ENCODE results near the gene KLRC4. TPM values are rescaled to one million over a fixed set of nuclear protein-coding genes. Genes with fewer than 3 reads are reported as not detected.

KLRC4 gene
- polyA plus RNA-seq, 3 donors = not detected

- TF ChIP-seq CTCF (IDR thresholded peaks at IDR 0.05) = no peak
- Histone ChIP-seq H4K20me1 (ENCODE audit: insufficient read depth, low read length) (no peaks in the 10 kb centered on the region), H3K4me3 (replicated peaks in 1 of 3; ENCODE audit: low read depth in 2 of 3, low read length in 3 of 3) (no peak overlapping the region), H3K27ac (ENCODE audit: low read depth in 1 of 2, low read length in 2 of 2) (no peak overlapping the region), H2AFZ (ENCODE audit: insufficient read depth, low read depth, low read length, poor library complexity, severe bottlenecking) (no peak overlapping the region), H3K9ac (ENCODE audit: insufficient read depth, low read length, poor library complexity, severe bottlenecking) (no peak overlapping the region), H3K79me2 (ENCODE audit: insufficient read depth, low read length) (no peaks in the 10 kb centered on the region), H3K4me2 (replicated peaks; ENCODE audit: extremely low read depth, low read length, poor library complexity, severe bottlenecking) (no peak overlapping the region), H3K4me1 (ENCODE audit: control insufficient read depth in 1 of 2, insufficient read depth in 2 of 2, low read length in 2 of 2) (peaks cover 11 to 14% of the 10 kb centered on the region in 2 donors), H3K9me3 (replicated peaks in 1 of 2; ENCODE audit: control insufficient read depth in 1 of 2, insufficient read depth in 1 of 2, low read length in 2 of 2) (no peaks in the 10 kb centered on the region), H3K27me3 (ENCODE audit: control insufficient read depth in 2 of 2, insufficient read depth in 2 of 2, low read length in 2 of 2) (peaks cover 0 to 16% of the 10 kb centered on the region in 2 donors), H3K36me3 (replicated peaks in 1 of 2; ENCODE audit: control insufficient read depth in 1 of 2, insufficient read depth in 2 of 2, low read length in 2 of 2) (no peaks in the 10 kb centered on the region)
- WGBS (ENCODE audit: insufficient coverage) = no CpG with 5 or more reads among the region's 3 CpGs
- Mint-ChIP-seq H3K27ac (no peak overlapping the region), H3K4me1 (peaks cover 12% of the 10 kb centered on the region), H3K27me3 (ENCODE audit: low read depth in 3 of 3) (peaks cover 4 to 9% (median 8%) of the 10 kb centered on the region in 3 donors), H3K36me3 (no peaks in the 10 kb centered on the region), H3K9me3 (peaks cover 0 to 5% (median 0%) of the 10 kb centered on the region in 7 donors), H3K4me3 (no peak overlapping the region)
- intact Hi-C loops (cut with micrococcal nuclease) = loop anchor here in 1 of 2 donors (5.0 to 10.0 kb wide), 2 partner anchors 47 to 1244 kb away; no protein-coding TSS in a partner anchor
- no peak for DNase-seq
Measured at GRCh38 chr12:10408842-10409241, 715 bp downstream of the KLRC4 start.

GRCh38 chr12:10406725-10407124 is 2.8 kb downstream of the KLRC4 start:
- Histone ChIP-seq H3K4me3 (replicated peaks in 1 of 3; ENCODE audit: low read depth in 2 of 3, low read length in 3 of 3) (no peak overlapping the region), H3K36me3 (replicated peaks in 1 of 2; ENCODE audit: control insufficient read depth in 1 of 2, insufficient read depth in 2 of 2, low read length in 2 of 2) (no peaks in the 10 kb centered on the region), H3K27ac (ENCODE audit: low read depth in 1 of 2, low read length in 2 of 2) (no peak overlapping the region), H4K20me1 (ENCODE audit: insufficient read depth, low read length) (no peaks in the 10 kb centered on the region), H2AFZ (ENCODE audit: insufficient read depth, low read depth, low read length, poor library complexity, severe bottlenecking) (no peak overlapping the region), H3K79me2 (ENCODE audit: insufficient read depth, low read length) (no peaks in the 10 kb centered on the region), H3K4me1 (ENCODE audit: control insufficient read depth in 1 of 2, insufficient read depth in 2 of 2, low read length in 2 of 2) (peaks cover 11 to 14% of the 10 kb centered on the region in 2 donors), H3K27me3 (ENCODE audit: control insufficient read depth in 2 of 2, insufficient read depth in 2 of 2, low read length in 2 of 2) (peaks cover 0 to 19% of the 10 kb centered on the region in 2 donors), H3K9me3 (replicated peaks in 1 of 2; ENCODE audit: control insufficient read depth in 1 of 2, insufficient read depth in 1 of 2, low read length in 2 of 2) (no peaks in the 10 kb centered on the region), H3K9ac (ENCODE audit: insufficient read depth, low read length, poor library complexity, severe bottlenecking) (no peak overlapping the region), H3K4me2 (replicated peaks; ENCODE audit: extremely low read depth, low read length, poor library complexity, severe bottlenecking) (no peak overlapping the region)
- intact Hi-C loops (cut with micrococcal nuclease) = loop anchor here in 1 of 2 donors (5.0 to 10.0 kb wide), 2 partner anchors 44 to 1242 kb away; no protein-coding TSS in a partner anchor
- Mint-ChIP-seq H3K27me3 (ENCODE audit: low read depth in 3 of 3) (peaks cover 0 to 10% (median 4%) of the 10 kb centered on the region in 3 donors), H3K4me1 (peaks cover 12% of the 10 kb centered on the region), H3K27ac (peak overlapping the region in 5 of 7 donors; percentile 16 to 82 (median 68)), H3K9me3 (peaks cover 0 to 5% (median 0%) of the 10 kb centered on the region in 7 donors), H3K4me3 (peak overlapping the region in 1 of 2 donors; percentile 8), H3K36me3 (no peaks in the 10 kb centered on the region)
- WGBS (ENCODE audit: insufficient coverage) = no CpG with 5 or more reads among the region's 4 CpGs
- TF ChIP-seq CTCF (IDR thresholded peaks at IDR 0.05) = no peak
- DNase-seq = peak; percentile 81 to 91 (median 88)
